Transverse colon (tissue), 4 donors: ENCODE results near the gene SEMA5B. TPM values are rescaled to one million over a fixed set of nuclear protein-coding genes. Genes with fewer than 3 reads are reported as not detected.
A peak's percentile ranks its signal among the peaks of the same experiment; 100 is the strongest.

Experiments used
- DNase-seq: peaks from one replicate; pipeline ENCODE4 v3.0.0-alpha.2; 2019
- H3K27ac ChIP-seq, 4 donors: fragments of 200-600 bp; sonication (generic); 2 replicates each; pipeline ENCODE4 v1.5.1; 2016 to 2018; ENCODE audit warnings: inconsistent platforms in 4 of 4
- H3K27me3 ChIP-seq: fragments of 200-600 bp; sonication (generic); 2 replicates; pipeline ENCODE4 v1.5.1; 2017; ENCODE audit warnings: inconsistent platforms
- H3K36me3 ChIP-seq, 4 donors: fragments of 200-600 bp; sonication (generic); 2 replicates each; pipeline ENCODE4 v1.5.1; 2017 to 2019; ENCODE audit warnings: inconsistent platforms in 4 of 4
- H3K4me1 ChIP-seq, 4 donors: fragments of 200-600 bp; sonication (generic); 2 replicates each; pipeline ENCODE4 v1.5.1; 2017 to 2020; ENCODE audit warnings: inconsistent platforms in 4 of 4
- H3K4me3 ChIP-seq, 4 donors: fragments of 200-600 bp; sonication (generic); 1 replicate in 1 of 4; 2 replicates in 3 of 4; pipeline versions ENCODE4 v1.5.1 to v1.6.1; 2017 to 2019; ENCODE audit warnings: inconsistent platforms in 4 of 4
- H3K9me3 ChIP-seq, 2 donors: fragments of 200-600 bp; sonication (generic); 2 replicates each; pipeline ENCODE4 v1.5.1; 2017 to 2019; ENCODE audit warnings: inconsistent platforms in 2 of 2
- CTCF ChIP-seq, 5 experiments: fragments of 200-600 bp in 3 of 5; fragments of 450-650 bp in 2 of 5; sonication (generic) in 3 of 5; IDR thresholded peaks; 1 replicate in 2 of 5; 2 replicates in 3 of 5; pipeline ENCODE4 v1.5.1; 2016 to 2017; ENCODE audit warnings: antibody characterized with exemption in 5 of 5, inconsistent platforms in 3 of 5, mild to moderate bottlenecking in 2 of 5, moderate library complexity in 1 of 5
- EP300 ChIP-seq: sonication (generic); formaldehyde crosslinking; IDR thresholded peaks from one replicate; pipeline ENCODE4 v1.6.1; 2017; ENCODE audit warnings: antibody characterized with exemption, low read depth
- POLR2A ChIP-seq: fragments of 450-650 bp; IDR thresholded peaks from one replicate; pipeline ENCODE4 v1.6.1; 2016; ENCODE audit warnings: antibody characterized with exemption, mild to moderate bottlenecking, moderate library complexity
- POLR2AphosphoS5 ChIP-seq, 3 donors: sonication (generic); formaldehyde crosslinking; IDR thresholded peaks; one replicate each; pipeline ENCODE4 v1.6.1; 2016; ENCODE audit warnings: antibody characterized with exemption in 3 of 3
- WGBS, 2 donors: methylation state at CpG; one replicate each; pipeline ENCODE4 v1.1.5; 2018; ENCODE audit warnings: low coverage in 1 of 2; 5-methylcytosine and 5-hydroxymethylcytosine counted together
- in situ Hi-C, 4 donors: fragments of 200-750 bp; cut with MboI; loops; one replicate each; pipeline versions ENCODE4 v1.15.0 to v1.15.1; 2017; ENCODE audit warnings: low sequenced_read_pairs in 3 of 4, low pct_ligation_motif_present in 1 of 4, low pct_unique_long_range_greater_than_20kb in 1 of 4
- intact Hi-C: fragments of 100-400 bp; cut with DNase I; formaldehyde crosslinking; loops from one replicate; pipeline ENCODE4 v1.15.1; 2023; ENCODE audit warnings: low total_unique reads
- total RNA-seq, 4 donors: library from RNA; depleted of rRNA; stranded (reverse); fragments of >200 nt; gene quantifications; one replicate each; pipeline ENCODE4 v1.1.0, GENCODE V29; 2016

SEMA5B gene
- total RNA-seq, 4 donors from 2014 or later = 0.16 to 1.4 (median 0.27) TPM; not detected in 1

GRCh38 chr3:122978569-122978968 is 49.0 kb downstream of the SEMA5B start:
- no peaks in the 10 kb centered on the region for H3K27me3 ChIP-seq
- no peaks in the 10 kb centered on the region for H3K36me3 ChIP-seq
- no peak overlapping the region for H3K4me3 ChIP-seq
- intact Hi-C loops = no loop called here
- H3K27ac ChIP-seq = no peak overlapping the region
- in situ Hi-C loops = no loop called here
- DNase-seq = no peak
- no peaks in the 10 kb centered on the region for H3K9me3 ChIP-seq
- peaks cover 4 to 24% (median 13%) of the 10 kb centered on the region in 4 donors for H3K4me1 ChIP-seq
- TF ChIP-seq CTCF (IDR thresholded peaks at IDR 0.05) (no peak), EP300 (no peak), POLR2AphosphoS5 (IDR thresholded peaks at IDR 0.05) (no peak), POLR2A (no peak)
- 78 to 80% methylated on average over 1 to 6 of the region's 6 CpGs for WGBS, 2 donors

- intact Hi-C loops (no loop called here), in situ Hi-C loops (no loop called here)
- WGBS, 2 donors = 51% methylated on average over 14 of the region's 14 CpGs; no CpG with 5 or more reads in 1 of the 2 donors
- Histone ChIP-seq H3K36me3 (no peaks in the 10 kb centered on the region), H3K9me3 (no peaks in the 10 kb centered on the region), H3K27me3 (no peaks in the 10 kb centered on the region), H3K27ac (no peak overlapping the region), H3K4me3 (no peak overlapping the region), H3K4me1 (peaks cover 4 to 23% (median 12%) of the 10 kb centered on the region in 4 donors)
- TF ChIP-seq CTCF (IDR thresholded peaks at IDR 0.05) (no peak), POLR2AphosphoS5 (IDR thresholded peaks at IDR 0.05) (no peak)
- DNase-seq = no peak
Measured at GRCh38 chr3:122977746-122978466, 49.7 kb downstream of the SEMA5B start.

- H3K4me3 ChIP-seq = no peak overlapping the region
- peak overlapping the region in 2 of 4 donors; percentile 73 for H3K27ac ChIP-seq
- TF ChIP-seq CTCF (IDR thresholded peaks at IDR 0.05) = no peak
- TF ChIP-seq POLR2AphosphoS5 (IDR thresholded peaks at IDR 0.05) = no peak
- TF ChIP-seq EP300 = no peak
- TF ChIP-seq POLR2A = no peak
- no peaks in the 10 kb centered on the region for H3K9me3 ChIP-seq
- in situ Hi-C loops (no loop called here), intact Hi-C loops (no loop called here)
- no peaks in the 10 kb centered on the region for H3K36me3 ChIP-seq
- DNase-seq = no peak
- H3K4me1 ChIP-seq = peaks cover 4 to 18% (median 11%) of the 10 kb centered on the region in 4 donors
- 60 to 63% methylated on average over 4 of the region's 4 CpGs for WGBS, 2 donors
- no peaks in the 10 kb centered on the region for H3K27me3 ChIP-seq
Measured at GRCh38 chr3:122975924-122976293, 51.7 kb downstream of the SEMA5B start.

- Histone ChIP-seq H3K27ac (peak overlapping the region; percentile 14 to 73 (median 58)), H3K36me3 (no peaks in the 10 kb centered on the region), H3K4me1 (peaks cover 4 to 18% (median 11%) of the 10 kb centered on the region in 4 donors), H3K4me3 (no peak overlapping the region), H3K27me3 (no peaks in the 10 kb centered on the region), H3K9me3 (no peaks in the 10 kb centered on the region)
- intact Hi-C loops (no loop called here), in situ Hi-C loops (no loop called here)
- peak; percentile 24 for DNase-seq
- 32 to 82% methylated on average over 3 to 12 of the region's 12 CpGs for WGBS, 2 donors
- TF ChIP-seq POLR2A (no peak), POLR2AphosphoS5 (IDR thresholded peaks at IDR 0.05) (no peak), EP300 (no peak), CTCF (IDR thresholded peaks at IDR 0.05) (no peak)
Measured at GRCh38 chr3:122975163-122975923, 52.2 kb downstream of the SEMA5B start.
